Loucy (cell line): ENCODE results near the gene NFATC3.
A peak's percentile ranks its signal among the peaks of the same experiment; 100 is the strongest.

Experiments
- H2AFZ ChIP-seq: fragments of 200-600 bp; sonication (generic); 2 replicates; pipeline ENCODE4 v1.6.0; 2016; ENCODE audit warnings: antibody characterized with exemption, mild to moderate bottlenecking, low read length, moderate library complexity
- H3F3A ChIP-seq: fragments of 200-600 bp; 2 replicates; pipeline ENCODE4 v1.6.0; 2016; ENCODE audit warnings: antibody characterized with exemption, low read depth, mild to moderate bottlenecking
- H3K27me3 ChIP-seq: fragments of 200-600 bp; sonication (generic); 2 replicates; pipeline ENCODE4 v1.6.1; 2014; ENCODE audit warnings: low read length, mild to moderate bottlenecking; ENCODE audit not compliant: insufficient read depth, poor library complexity, severe bottlenecking
- H3K36me3 ChIP-seq: fragments of 200-600 bp; sonication (generic); 2 replicates; pipeline ENCODE4 v1.6.1; 2016; ENCODE audit warnings: low read length; ENCODE audit not compliant: insufficient read depth
- H3K4me1 ChIP-seq: fragments of 200-600 bp; sonication (generic); 2 replicates; pipeline ENCODE4 v1.5.1; 2014; ENCODE audit warnings: low read length, mild to moderate bottlenecking; ENCODE audit not compliant: insufficient read depth, poor library complexity, severe bottlenecking
- H3K4me2 ChIP-seq: fragments of 200-600 bp; sonication (generic); 2 replicates; pipeline ENCODE4 v1.6.0; 2014; ENCODE audit warnings: antibody characterized with exemption, low read length, low read depth, mild to moderate bottlenecking; ENCODE audit not compliant: poor library complexity, severe bottlenecking
- H3K4me3 ChIP-seq: fragments of 200-600 bp; sonication (generic); 2 replicates; pipeline ENCODE4 v1.5.1; 2014; ENCODE audit warnings: low read length, mild to moderate bottlenecking, mixed read lengths; ENCODE audit not compliant: poor library complexity, severe bottlenecking
- H3K79me2 ChIP-seq: fragments of 200-600 bp; sonication (generic); 2 replicates; pipeline ENCODE4 v1.6.1; 2014; ENCODE audit warnings: low read length; ENCODE audit not compliant: insufficient read depth
- H3K9ac ChIP-seq: fragments of 200-600 bp; sonication (generic); 2 replicates; pipeline ENCODE4 v1.6.0; 2014; ENCODE audit warnings: mild to moderate bottlenecking, low read depth, low read length, moderate library complexity; ENCODE audit not compliant: poor library complexity, severe bottlenecking
- H3K9me2 ChIP-seq: fragments of 200-600 bp; sonication (generic); replicated peaks from 2 replicates; pipeline ENCODE4 v1.6.1; 2016; ENCODE audit warnings: low read depth, low read length, mixed read lengths
- H3K9me3 ChIP-seq: fragments of 200-600 bp; sonication (generic); 2 replicates; pipeline ENCODE4 v1.6.1; 2014; ENCODE audit warnings: mild to moderate bottlenecking, antibody characterized with exemption, low read length, low read depth; ENCODE audit not compliant: insufficient read depth
- H4K20me1 ChIP-seq: fragments of 200-600 bp; sonication (generic); 2 replicates; pipeline ENCODE4 v1.6.0; 2014; ENCODE audit warnings: antibody characterized with exemption, low read length, mild to moderate bottlenecking; ENCODE audit not compliant: insufficient read depth, poor library complexity, severe bottlenecking
- EZH2phosphoT487 ChIP-seq: fragments of 200-600 bp; IDR thresholded peaks from 2 replicates; pipeline ENCODE4 v1.6.1; 2018; ENCODE audit warnings: antibody characterized with exemption, mild to moderate bottlenecking, moderate library complexity, borderline replicate concordance
- TF ChIP-seq, protein P1 (sequence below): fragments of 200-600 bp; sonication (generic); conservative IDR thresholded peaks from 2 replicates; pipeline ENCODE4 v1.5.1; 2014; ENCODE audit warnings: mild to moderate bottlenecking, antibody characterized with exemption, low read length

Gene NFATC3

DNA sequence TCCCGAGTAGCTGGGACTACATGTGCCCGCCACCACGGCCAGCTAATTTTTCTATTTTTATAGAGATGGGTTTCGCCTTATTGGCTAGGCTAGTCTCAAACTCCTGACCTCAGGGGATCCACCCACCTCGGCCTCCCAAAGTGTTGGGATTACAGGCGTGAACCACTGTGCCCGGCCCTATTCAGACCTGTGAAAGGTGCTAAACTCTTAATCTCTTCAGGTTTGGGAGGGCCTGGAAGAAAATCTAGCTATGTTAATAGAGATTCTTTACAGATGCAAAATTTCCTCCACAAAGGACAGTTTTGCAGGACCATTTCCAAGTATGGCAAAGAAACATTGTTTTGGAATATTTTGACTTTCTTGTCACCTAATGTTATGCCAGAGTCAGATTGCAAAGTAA lies 156.9 kb downstream of the NFATC3 start:
- H3K4me2 ChIP-seq: no peak overlapping the region
- no peaks in the 10 kb centered on the region for H3K36me3 ChIP-seq
- H3K79me2 ChIP-seq: peaks cover 10% of the 10 kb centered on the region; the same call in 1 of the 2 replicates
- no peak overlapping the region for H3K9ac ChIP-seq
- H2AFZ ChIP-seq: no peak overlapping the region
- no peaks in the 10 kb centered on the region for H4K20me1 ChIP-seq
- peaks cover 15% of the 10 kb centered on the region for H3K4me1 ChIP-seq
- TF ChIP-seq, protein P1, sequence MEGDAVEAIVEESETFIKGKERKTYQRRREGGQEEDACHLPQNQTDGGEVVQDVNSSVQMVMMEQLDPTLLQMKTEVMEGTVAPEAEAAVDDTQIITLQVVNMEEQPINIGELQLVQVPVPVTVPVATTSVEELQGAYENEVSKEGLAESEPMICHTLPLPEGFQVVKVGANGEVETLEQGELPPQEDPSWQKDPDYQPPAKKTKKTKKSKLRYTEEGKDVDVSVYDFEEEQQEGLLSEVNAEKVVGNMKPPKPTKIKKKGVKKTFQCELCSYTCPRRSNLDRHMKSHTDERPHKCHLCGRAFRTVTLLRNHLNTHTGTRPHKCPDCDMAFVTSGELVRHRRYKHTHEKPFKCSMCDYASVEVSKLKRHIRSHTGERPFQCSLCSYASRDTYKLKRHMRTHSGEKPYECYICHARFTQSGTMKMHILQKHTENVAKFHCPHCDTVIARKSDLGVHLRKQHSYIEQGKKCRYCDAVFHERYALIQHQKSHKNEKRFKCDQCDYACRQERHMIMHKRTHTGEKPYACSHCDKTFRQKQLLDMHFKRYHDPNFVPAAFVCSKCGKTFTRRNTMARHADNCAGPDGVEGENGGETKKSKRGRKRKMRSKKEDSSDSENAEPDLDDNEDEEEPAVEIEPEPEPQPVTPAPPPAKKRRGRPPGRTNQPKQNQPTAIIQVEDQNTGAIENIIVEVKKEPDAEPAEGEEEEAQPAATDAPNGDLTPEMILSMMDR: no peak
- TF ChIP-seq EZH2phosphoT487: no peak
- no peaks in the 10 kb centered on the region for H3K9me3 ChIP-seq
- no peaks in the 10 kb centered on the region for H3K27me3 ChIP-seq
- H3F3A ChIP-seq: no peaks in the 10 kb centered on the region
- no peak overlapping the region for H3K4me3 ChIP-seq
- H3K9me2 ChIP-seq: no peaks in the 10 kb centered on the region

DNA sequence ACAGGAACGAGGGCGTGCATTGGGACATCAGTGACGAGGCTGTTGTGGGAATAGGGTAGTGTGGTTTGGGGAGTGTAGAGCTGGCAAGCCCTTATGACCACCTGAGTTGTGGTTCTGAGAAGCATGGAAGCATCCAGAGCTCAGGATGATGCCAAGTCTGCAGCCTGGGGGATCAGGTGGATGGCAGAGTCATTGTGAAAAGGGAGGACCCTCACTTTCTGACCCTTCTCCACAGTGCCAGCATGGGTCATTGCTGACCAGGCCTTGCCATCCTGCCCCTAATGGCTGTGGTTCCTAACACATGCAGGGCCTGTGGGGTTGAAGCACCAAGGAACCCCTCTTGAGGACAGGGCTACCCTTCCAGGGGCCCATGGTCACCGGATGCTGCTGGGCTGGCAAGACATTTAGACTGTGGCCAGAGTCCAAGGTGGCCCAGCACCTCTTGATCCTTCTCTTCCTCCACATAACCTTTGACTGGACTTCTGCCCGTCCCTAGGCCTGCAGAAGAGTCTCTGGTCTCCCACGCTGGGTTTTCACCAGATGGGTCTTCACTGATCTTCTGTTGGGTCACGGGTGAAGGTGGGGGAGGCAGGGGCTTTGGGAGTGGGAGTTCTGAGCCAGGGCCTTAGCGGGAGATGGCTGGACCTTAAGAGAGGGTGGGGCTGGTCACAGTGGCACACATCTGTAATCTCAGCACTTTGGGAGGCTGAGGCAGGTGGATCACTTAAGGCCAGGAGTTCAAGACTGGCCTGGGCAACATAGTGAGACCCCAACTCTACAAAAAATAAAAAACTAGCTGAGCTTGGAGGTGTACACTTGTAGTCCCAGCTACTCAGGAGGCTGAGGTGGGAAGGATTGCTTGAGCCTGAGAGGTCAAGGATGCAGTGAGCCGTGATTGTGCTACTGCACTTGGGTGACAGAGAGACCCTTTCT lies 158.0 kb downstream of the NFATC3 start:
- Histone ChIP-seq H3F3A (no peaks in the 10 kb centered on the region), H3K9me3 (no peaks in the 10 kb centered on the region), H4K20me1 (no peaks in the 10 kb centered on the region), H3K9ac (no peak overlapping the region), H3K4me3 (no peak overlapping the region), H3K27me3 (no peaks in the 10 kb centered on the region), H3K4me1 (peaks cover 22% of the 10 kb centered on the region), H3K9me2 (no peaks in the 10 kb centered on the region), H2AFZ (no peak overlapping the region), H3K4me2 (no peak overlapping the region), H3K36me3 (no peaks in the 10 kb centered on the region), H3K79me2 (peaks cover 10% of the 10 kb centered on the region; the same call in 1 of the 2 replicates)
- TF ChIP-seq, protein P1: no peak
- TF ChIP-seq EZH2phosphoT487: no peak

DNA sequence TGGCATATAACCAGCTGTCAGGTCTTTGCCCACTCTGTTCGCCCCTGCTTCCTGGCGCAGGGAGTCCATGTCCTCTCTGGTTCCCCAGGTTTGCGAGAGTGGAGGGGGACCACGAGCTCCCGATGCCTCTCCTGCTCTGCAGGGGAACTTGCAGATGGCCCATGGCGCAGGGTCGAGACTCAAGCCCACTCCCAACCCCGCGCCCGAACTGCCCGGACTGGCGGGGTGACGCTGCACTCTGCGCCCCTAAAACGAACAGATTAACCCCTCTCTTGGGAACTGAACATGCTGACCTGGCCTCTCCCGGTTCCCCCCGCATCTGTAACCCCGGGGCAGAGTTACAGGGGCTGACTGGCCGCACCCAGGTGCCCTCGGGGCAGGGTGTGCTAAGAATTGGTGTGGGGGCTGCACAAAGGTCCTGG lies 159.3 kb downstream of the NFATC3 start:
- H3K9me2 ChIP-seq: no peaks in the 10 kb centered on the region
- H3K4me3 ChIP-seq: peak overlapping the region; percentile 83
- no peaks in the 10 kb centered on the region for H4K20me1 ChIP-seq
- H2AFZ ChIP-seq: peak overlapping the region; percentile 79; the same call in 1 of the 2 replicates
- H3K36me3 ChIP-seq: no peaks in the 10 kb centered on the region
- H3F3A ChIP-seq: no peaks in the 10 kb centered on the region
- peaks cover 10% of the 10 kb centered on the region; the same call in 1 of the 2 replicates for H3K79me2 ChIP-seq
- peaks cover 22% of the 10 kb centered on the region for H3K4me1 ChIP-seq
- H3K27me3 ChIP-seq: no peaks in the 10 kb centered on the region
- peak overlapping the region; percentile 94 for H3K4me2 ChIP-seq
- no peak for TF ChIP-seq EZH2phosphoT487
- TF ChIP-seq, protein P1: no peak
- H3K9me3 ChIP-seq: no peaks in the 10 kb centered on the region
- peak overlapping the region; percentile 71 for H3K9ac ChIP-seq
